Testis (tissue), 3 donors: ENCODE results near the gene GALE. TPM values are rescaled to one million over a fixed set of nuclear protein-coding genes. Genes with fewer than 3 reads are reported as not detected.
"Not testable (repeated sequence)": the region's sequence is repeated elsewhere in the genome, so short reads cannot be mapped to it uniquely, and the experiment has no call there.

Source experiments
- DNase-seq: peaks from one replicate; pipeline ENCODE4 v3.0.0-alpha.2; 2019
- H3K27ac ChIP-seq, 2 donors: fragments of 200-600 bp; sonication (generic); one replicate each; pipeline ENCODE4 v1.5.1; 2019
- H3K27me3 ChIP-seq: fragments of 200-600 bp; sonication (generic); one replicate; pipeline ENCODE4 v1.5.1; 2019
- H3K36me3 ChIP-seq: fragments of 200-600 bp; sonication (generic); one replicate; pipeline ENCODE4 v1.5.1; 2017; ENCODE audit warnings: low read depth; ENCODE audit errors: missing control alignments
- H3K4me1 ChIP-seq: fragments of 200-600 bp; sonication (generic); one replicate; pipeline ENCODE4 v1.5.1; 2019
- H3K4me3 ChIP-seq, 2 donors: fragments of 200-600 bp; sonication (generic); one replicate each; pipeline ENCODE4 v1.5.1; 2017 to 2019
- H3K9me3 ChIP-seq: fragments of 200-600 bp; sonication (generic); one replicate; pipeline ENCODE4 v1.5.1; 2017
- CTCF ChIP-seq, 3 experiments: fragments of 450-650 bp in 2 of 3; fragments of 200-600 bp in 1 of 3; sonication (generic) in 1 of 3; IDR thresholded peaks; one replicate each; pipeline ENCODE4 v1.5.1; 2016 to 2019; ENCODE audit warnings: antibody characterized with exemption in 3 of 3, mild to moderate bottlenecking in 2 of 3, moderate library complexity in 1 of 3
- POLR2A ChIP-seq: fragments of 450-650 bp; IDR thresholded peaks from one replicate; pipeline ENCODE4 v1.6.1; 2017; ENCODE audit warnings: antibody characterized with exemption, mild to moderate bottlenecking, moderate library complexity
- WGBS, 2 donors: methylation state at CpG; one replicate each; pipeline ENCODE4 v1.1.5; 2018; 5-methylcytosine and 5-hydroxymethylcytosine counted together
- intact Hi-C: fragments of 100-400 bp; cut with DNase I; formaldehyde crosslinking; loops from one replicate; pipeline ENCODE4 v1.15.1; 2023; ENCODE audit warnings: low total_unique reads
- polyA plus RNA-seq: library from polyadenylated mRNA; stranded (reverse); fragments of 350-450 nt; fragmentation: Illumina TruSeq; extraction: RNeasy Lipid Tissue Mini Kit (QIAGEN cat#74804); gene quantifications from one replicate; pipeline ENCODE4 v1.2.3, GENCODE V29; 2014; ENCODE audit warnings: low read depth, low replicate concordance; ENCODE audit not compliant: insufficient read depth
- total RNA-seq, 2 donors: library from RNA; depleted of rRNA; stranded (reverse); fragments of >200 nt; gene quantifications; one replicate each; pipeline ENCODE4 v1.2.3, GENCODE V29; 2016

GALE gene
- total and polyA plus RNA-seq, 3 donors from 2014 or later: 18.7 to 26.1 (median 23.2) TPM

- Histone ChIP-seq H3K4me3 (no peak overlapping the region), H3K4me1 (peaks cover 22% of the 10 kb centered on the region), H3K9me3 (no peaks in the 10 kb centered on the region), H3K27ac (no peak overlapping the region), H3K36me3 (no peaks in the 10 kb centered on the region), H3K27me3 (no peaks in the 10 kb centered on the region)
- WGBS, 2 donors: 93 to 98% methylated on average over 5 of the region's 5 CpGs
- TF ChIP-seq POLR2A: no peak
- no peak for TF ChIP-seq CTCF (IDR thresholded peaks at IDR 0.05)
- intact Hi-C loops: no loop called here
- DNase-seq: no peak
Measured at GRCh38 chr1:23803674-23804073, 3.1 kb upstream of the GALE start.

GRCh38 chr1:23802809-23803342, 2.3 kb upstream of the GALE start:
- H3K27me3 ChIP-seq, intact Hi-C loops, H3K36me3 ChIP-seq, H3K9me3 ChIP-seq, DNase-seq, H3K4me3 ChIP-seq: not testable (repeated sequence)
- 56 to 78% methylated on average over 7 of the region's 7 CpGs for WGBS, 2 donors
- Histone ChIP-seq H3K4me1 (peaks cover 22% of the 10 kb centered on the region), H3K27ac (peak overlapping the region in 1 of 2 donors; percentile 51)

GRCh38 chr1:23801876-23802275, 1.3 kb upstream of the GALE start:
- Histone ChIP-seq H3K27ac (peak overlapping the region; percentile 51 to 85), H3K9me3 (no peaks in the 10 kb centered on the region), H3K36me3 (no peaks in the 10 kb centered on the region), H3K4me3 (no peak overlapping the region), H3K27me3 (no peaks in the 10 kb centered on the region), H3K4me1 (peaks cover 22% of the 10 kb centered on the region)
- intact Hi-C loops: no loop called here
- DNase-seq: no peak
- 20 to 58% methylated on average over 3 to 10 of the region's 10 CpGs for whole genome bisulfite sequencing, 2 donors
- no peak for TF ChIP-seq POLR2A
- TF ChIP-seq CTCF (IDR thresholded peaks at IDR 0.05): no peak

- Histone ChIP-seq H3K27me3 (no peaks in the 10 kb centered on the region), H3K4me1 (peaks cover 22% of the 10 kb centered on the region), H3K27ac (peak overlapping the region; percentile 85), H3K9me3 (no peaks in the 10 kb centered on the region), H3K4me3 (peak overlapping the region; percentile 71 to 86), H3K36me3 (no peaks in the 10 kb centered on the region)
- intact Hi-C loops: no loop called here
- no peak for TF ChIP-seq CTCF (IDR thresholded peaks at IDR 0.05)
- 12 to 19% methylated on average over 16 to 19 of the region's 19 CpGs for WGBS, 2 donors
- DNase-seq: no peak
Measured at GRCh38 chr1:23801338-23801748, 789 bp upstream of the GALE start.

- peaks cover 22% of the 10 kb centered on the region for H3K4me1 ChIP-seq
- no peaks in the 10 kb centered on the region for H3K27me3 ChIP-seq
- no peaks in the 10 kb centered on the region for H3K9me3 ChIP-seq
- peak overlapping the region; percentile 85 for H3K27ac ChIP-seq
- no peak for DNase-seq
- WGBS, 2 donors: 5 to 7% methylated on average over 10 to 47 of the region's 48 CpGs
- TF ChIP-seq POLR2A: no peak
- no peak for TF ChIP-seq CTCF (IDR thresholded peaks at IDR 0.05)
- peak overlapping the region; percentile 71 to 86 for H3K4me3 ChIP-seq
- intact Hi-C loops: no loop called here
- no peaks in the 10 kb centered on the region for H3K36me3 ChIP-seq
Measured at GRCh38 chr1:23799570-23800399, 769 bp downstream of the GALE start.
